Endothelial cell of umbilical vein (primary cell): ENCODE results near the gene CBX4. TPM values are rescaled to one million over a fixed set of nuclear protein-coding genes. Genes with fewer than 3 reads are reported as not detected.

Experiments
- BruUV-seq: library from RNA; stranded (reverse); fragments of 400-500 nt; replicated peaks from 2 replicates; lab custom pipeline; 2021; lab: Mats Ljungman, UMichigan
- CTCF ChIA-PET: fragments of 300-600, 350-600 bp; sonication (Branson Sonifier 250); formaldehyde crosslinking; loops from one replicate; lab custom pipeline; 2021; ENCODE audit warnings: antibody characterized with exemption, inconsistent platforms; lab: Charles Lee
- POLR2A ChIA-PET: fragments of 300-600, 350-600 bp; sonication (Branson Sonifier 250); formaldehyde crosslinking; loops from one replicate; lab custom pipeline; 2021; ENCODE audit warnings: antibody characterized with exemption, inconsistent platforms; lab: Charles Lee
- DNase-seq: peaks from one replicate; pipeline ENCODE4 v3.0.0-alpha.2; 2011; ENCODE audit warnings: low read depth, low spot score
- FAIRE-seq: peaks from 2 replicates; lab custom pipeline; 2011; peaks lifted over from hg19 to GRCh38; lab: Jason Lieb, UNC
- H2AFZ ChIP-seq: 2 replicates; pipeline ENCODE4 v1.6.0; 2012; ENCODE audit warnings: low read depth, low read length, control low read depth, inconsistent platforms
- H3K27ac ChIP-seq: 2 replicates; pipeline ENCODE4 v1.5.1; 2011; ENCODE audit warnings: low read depth, mild to moderate bottlenecking, control low read depth, low read length, moderate library complexity; ENCODE audit not compliant: insufficient read depth
- H3K27me3 ChIP-seq, 2 experiments: 2 replicates each; pipeline versions ENCODE4 v1.6.0 to v1.6.1; 2011; ENCODE audit warnings: low read length in 2 of 2, mixed read lengths in 1 of 2; ENCODE audit not compliant: control insufficient read depth in 2 of 2, insufficient read depth in 2 of 2
- H3K36me3 ChIP-seq, 2 experiments: 2 replicates in 1 of 2; 3 replicates in 1 of 2; pipeline ENCODE4 v1.5.1; 2011; ENCODE audit warnings: low read length in 2 of 2, mild to moderate bottlenecking in 1 of 2, moderate library complexity in 1 of 2; ENCODE audit not compliant: control insufficient read depth in 2 of 2, insufficient read depth in 2 of 2; ENCODE audit errors: extremely low read depth in 1 of 2
- H3K4me1 ChIP-seq: 3 replicates; pipeline ENCODE4 v1.5.1; 2011; ENCODE audit warnings: mild to moderate bottlenecking, low read length; ENCODE audit not compliant: control insufficient read depth, insufficient read depth; ENCODE audit errors: extremely low read depth
- H3K4me2 ChIP-seq: 2 replicates; pipeline ENCODE4 v1.6.1; 2011; ENCODE audit warnings: low read length, control low read depth, mixed read lengths; ENCODE audit not compliant: insufficient read depth
- H3K4me3 ChIP-seq, 3 experiments: fragments of 200-600 bp in 1 of 3; sonication (generic), shearing (Covaris generic) in 1 of 3; replicated peaks in 1 of 3; 2 replicates each; pipeline ENCODE4 v1.5.1; 2011 to 2016; ENCODE audit warnings: control low read depth in 3 of 3, low read length in 3 of 3, mild to moderate bottlenecking in 2 of 3, inconsistent platforms in 1 of 3, low read depth in 1 of 3, moderate library complexity in 1 of 3; ENCODE audit not compliant: insufficient read depth in 1 of 3
- H3K79me2 ChIP-seq: 2 replicates; pipeline ENCODE4 v1.6.0; 2012; ENCODE audit warnings: low read length, inconsistent platforms; ENCODE audit not compliant: control insufficient read depth, insufficient read depth
- H3K9ac ChIP-seq: replicated peaks from 2 replicates; pipeline ENCODE3; 2011; ENCODE audit warnings: low read length, control low read depth; ENCODE audit not compliant: insufficient read depth; ENCODE audit errors: extremely low read depth
- H3K9me1 ChIP-seq: replicated peaks from 3 replicates; pipeline ENCODE4 v1.6.0; 2011; ENCODE audit warnings: mild to moderate bottlenecking, low read length; ENCODE audit not compliant: control insufficient read depth, insufficient read depth; ENCODE audit errors: extremely low read depth
- H3K9me3 ChIP-seq: replicated peaks from 2 replicates; pipeline ENCODE4 v1.5.1; 2012; ENCODE audit warnings: low read length, inconsistent platforms; ENCODE audit not compliant: control insufficient read depth, insufficient read depth
- H4K20me1 ChIP-seq: replicated peaks from 2 replicates; pipeline ENCODE3; 2011; ENCODE audit warnings: mild to moderate bottlenecking, low read length; ENCODE audit not compliant: control insufficient read depth, insufficient read depth; ENCODE audit errors: extremely low read depth
- EZH2 ChIP-seq: IDR thresholded peaks from 2 replicates; pipeline ENCODE4 v1.6.1; 2012; ENCODE audit warnings: borderline replicate concordance, low read depth, mild to moderate bottlenecking, moderate library complexity, low read length, inconsistent platforms; ENCODE audit not compliant: severe bottlenecking
- GATA2 ChIP-seq: IDR thresholded peaks from 2 replicates; pipeline ENCODE4 v1.7.0; 2011; ENCODE audit warnings: low read depth, mild to moderate bottlenecking, moderate library complexity, mixed read lengths, low read length; ENCODE audit not compliant: insufficient read length, insufficient read depth
- MYC ChIP-seq: IDR thresholded peaks from one replicate; pipeline ENCODE4 v1.6.1; 2011; ENCODE audit warnings: mild to moderate bottlenecking, low read depth, low read length
- POLR2AphosphoS5 ChIP-seq: IDR thresholded peaks from 2 replicates; pipeline ENCODE4 v1.6.1; 2012; ENCODE audit warnings: low read depth, mild to moderate bottlenecking, control low read depth, low read length, moderate library complexity; ENCODE audit not compliant: insufficient read depth
- dilution Hi-C: fragments of 300-500 bp; cut with MboI; formaldehyde crosslinking; loops from one replicate; pipeline ENCODE4 v1.15.0; 2019; ENCODE audit warnings: low sequenced_read_pairs; ENCODE audit not compliant: extremely low pct_ligation_motif_present
- intact Hi-C: fragments of 100-400 bp; cut with micrococcal nuclease; formaldehyde crosslinking; loops from one replicate; pipeline ENCODE4 v1.10.0; 2022
- polyA plus RNA-seq, 4 experiments: library from polyadenylated mRNA; depleted of rRNA in 3 of 4; stranded (reverse) in 3 of 4; unstranded in 1 of 4; fragments of >200 nt; gene quantifications; 2 replicates each; pipeline versions ENCODE4 v1.2.1 to v1.2.3, GENCODE V29; 2011 to 2012; ENCODE audit warnings: missing spikeins in 1 of 4
- total RNA-seq: library from RNA; stranded (reverse); gene quantifications from 2 replicates; pipeline ENCODE4 v1.2.3, GENCODE V29; 2021

CBX4 gene
- total and polyA plus RNA-seq, 2 donors (not counting 3 experiments of a cell fraction or from before 2014, with no cell fraction given) = 7.0 to 12.3 TPM

- intact Hi-C loops = loop anchor here (5.0 kb wide), 1 partner anchor 89 kb away; no protein-coding TSS in a partner anchor
- TF ChIP-seq EZH2 (peak; percentile 99), GATA2 (no peak)
- H3K9me1 ChIP-seq = no peaks in the 10 kb centered on the region
- no peaks in the 10 kb centered on the region for H3K36me3 ChIP-seq
- POLR2A ChIA-PET = no interaction called here
- peaks cover 35 to 51% of the 10 kb centered on the region in 2 experiments for H3K27me3 ChIP-seq
- peak overlapping the region; percentile 35 for H3K4me2 ChIP-seq
- dilution Hi-C loops = no loop called here
- H3K9ac ChIP-seq = no peak overlapping the region
- no peaks in the 10 kb centered on the region for H3K9me3 ChIP-seq
- H3K27ac ChIP-seq = no peak overlapping the region
- H3K4me3 ChIP-seq = peak overlapping the region in 2 of 3 experiments; percentile 52 to 61
- no peaks in the 10 kb centered on the region for H4K20me1 ChIP-seq
- H2AFZ ChIP-seq = peak overlapping the region; percentile 90
- H3K79me2 ChIP-seq = no peaks in the 10 kb centered on the region
- FAIRE-seq (no peak), DNase-seq (peak; percentile 11)
- H3K4me1 ChIP-seq = peaks cover 13% of the 10 kb centered on the region
- BruUV-seq = no TSS peak
- CTCF ChIA-PET = interaction anchor here (0.8 to 5.5 kb wide), 2 partner anchors 10 to 30 kb away, joined by 3 to 59 read pairs; no protein-coding TSS in a partner anchor
Measured at GRCh38 chr17:79842656-79843473, 3.6 kb upstream of the CBX4 start.

- Histone ChIP-seq H3K36me3 (no peaks in the 10 kb centered on the region), H3K9me3 (no peaks in the 10 kb centered on the region), H3K4me3 (no peak overlapping the region), H3K27ac (no peak overlapping the region), H3K79me2 (no peaks in the 10 kb centered on the region), H3K9ac (no peak overlapping the region), H2AFZ (no peak overlapping the region), H3K4me1 (peaks cover 18% of the 10 kb centered on the region), H3K27me3 (peaks cover 35 to 51% of the 10 kb centered on the region in 2 experiments), H3K4me2 (no peak overlapping the region), H3K9me1 (no peaks in the 10 kb centered on the region), H4K20me1 (no peaks in the 10 kb centered on the region)
- no peak for TF ChIP-seq POLR2AphosphoS5
- no peak for TF ChIP-seq MYC
- no peak for TF ChIP-seq GATA2
- peak; percentile 97 for TF ChIP-seq EZH2
- FAIRE-seq (no peak), DNase-seq (no peak)
- BruUV-seq = no TSS peak
- intact Hi-C loops (loop anchor here (5.0 kb wide), 1 partner anchor 90 kb away; no protein-coding TSS in a partner anchor), dilution Hi-C loops (no loop called here)
- ChIA-PET CTCF (interaction anchor here (0.6 to 5.5 kb wide), 3 partner anchors 11 to 31 kb away, joined by 3 to 59 read pairs (median 3); no protein-coding TSS in a partner anchor), POLR2A (no interaction called here)
Measured at GRCh38 chr17:79842136-79842655, 3.0 kb upstream of the CBX4 start.
